ENCODE measurements around the gene HYI. TPM values are rescaled to one million over a fixed set of nuclear protein-coding genes. Genes with fewer than 3 reads are reported as not detected.
A peak's percentile ranks its signal among the peaks of the same experiment; 100 is the strongest.

Gene HYI
- total RNA-seq, 1 donor from 2014 or later: 10.0 TPM

- peak; percentile 1 for DNase-seq
- no peak overlapping the region for H3K4me3 Mint-ChIP-seq
- CTCF ChIA-PET: no interaction called here
Measured at GRCh38 chr1:43441166-43441893, 12.4 kb downstream of the HYI start.

DNA sequence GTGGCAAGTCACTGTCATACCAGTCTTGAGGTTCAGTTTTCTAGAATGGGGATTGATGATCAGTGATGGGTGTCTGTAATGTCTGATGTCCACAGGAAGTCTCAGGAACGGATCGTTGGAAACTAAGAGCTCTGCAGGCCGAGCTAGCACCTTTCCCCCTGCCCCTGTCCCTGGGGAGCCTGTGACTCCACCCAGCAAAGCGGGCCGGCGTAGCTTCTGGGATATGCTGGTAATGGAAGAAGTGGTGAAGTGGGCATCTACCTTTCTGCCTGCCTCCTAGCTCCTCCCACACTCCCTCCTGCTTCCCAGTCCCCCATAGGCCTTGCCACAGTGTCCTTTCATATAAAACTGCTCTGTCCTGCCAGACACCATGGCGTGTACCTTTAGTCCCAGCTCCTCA lies 13.4 kb downstream of the HYI start:
- intact Hi-C loops (cut with micrococcal nuclease): no loop called here
- H3K4me1 Mint-ChIP-seq: no peaks in the 10 kb centered on the region
- H3K27me3 Mint-ChIP-seq: no peaks in the 10 kb centered on the region
- TF ChIP-seq CTCF (IDR thresholded peaks at IDR 0.05): no peak
- no peak overlapping the region for H3K27ac Mint-ChIP-seq
- peak; percentile 1 for DNase-seq
- H3K9me3 Mint-ChIP-seq: no peaks in the 10 kb centered on the region
- H3K36me3 Mint-ChIP-seq (ENCODE audit: low read depth): peaks cover 80% of the 10 kb centered on the region
- ChIA-PET POLR2A (no interaction called here), CTCF (no interaction called here)
- H3K4me3 Mint-ChIP-seq: no peak overlapping the region
- ATAC-seq (ENCODE audit: low read depth): no peak

More at GRCh38 chr1:43441166-43441893, 12.4 kb downstream of the HYI start:
- Mint-ChIP-seq H3K9me3 (no peaks in the 10 kb centered on the region), H3K27me3 (no peaks in the 10 kb centered on the region), H3K36me3 (ENCODE audit: low read depth) (peaks cover 83% of the 10 kb centered on the region), H3K27ac (no peak overlapping the region), H3K4me1 (no peaks in the 10 kb centered on the region)
- ATAC-seq (ENCODE audit: low read depth): no peak
- intact Hi-C loops (cut with micrococcal nuclease): no loop called here
- POLR2A ChIA-PET: no interaction called here
- TF ChIP-seq CTCF (IDR thresholded peaks at IDR 0.05): no peak

DNA sequence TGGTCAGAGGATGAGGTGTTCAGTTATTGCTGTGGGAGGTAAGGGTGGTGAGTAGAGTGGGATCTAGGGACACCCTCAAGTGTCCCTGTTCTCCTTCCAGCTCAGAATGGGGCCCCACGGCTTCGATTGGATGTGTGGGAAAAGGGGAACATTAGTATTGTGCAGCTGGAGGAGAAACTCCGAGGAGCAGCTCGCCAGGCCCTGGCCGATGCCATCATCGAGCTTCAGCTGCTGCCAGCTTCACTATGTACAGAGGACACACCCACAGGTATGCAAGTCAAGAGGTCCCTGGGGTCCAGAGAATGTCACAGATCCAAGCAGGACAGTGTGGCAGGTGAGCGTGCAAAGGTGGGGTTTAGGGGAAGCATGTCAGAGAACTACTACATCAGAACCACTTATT lies 13.9 kb downstream of the HYI start:
- Mint-ChIP-seq H3K36me3 (ENCODE audit: low read depth) (peaks cover 80% of the 10 kb centered on the region), H3K4me1 (no peaks in the 10 kb centered on the region), H3K27ac (no peak overlapping the region), H3K4me3 (no peak overlapping the region), H3K9me3 (no peaks in the 10 kb centered on the region), H3K27me3 (no peaks in the 10 kb centered on the region)
- CTCF ChIA-PET: no interaction called here
- TF ChIP-seq CTCF (IDR thresholded peaks at IDR 0.05): no peak
- ATAC-seq (ENCODE audit: low read depth) (no peak), DNase-seq (peak; percentile 5)
- intact Hi-C loops (cut with micrococcal nuclease): no loop called here
- POLR2A ChIA-PET: no interaction called here

DNA sequence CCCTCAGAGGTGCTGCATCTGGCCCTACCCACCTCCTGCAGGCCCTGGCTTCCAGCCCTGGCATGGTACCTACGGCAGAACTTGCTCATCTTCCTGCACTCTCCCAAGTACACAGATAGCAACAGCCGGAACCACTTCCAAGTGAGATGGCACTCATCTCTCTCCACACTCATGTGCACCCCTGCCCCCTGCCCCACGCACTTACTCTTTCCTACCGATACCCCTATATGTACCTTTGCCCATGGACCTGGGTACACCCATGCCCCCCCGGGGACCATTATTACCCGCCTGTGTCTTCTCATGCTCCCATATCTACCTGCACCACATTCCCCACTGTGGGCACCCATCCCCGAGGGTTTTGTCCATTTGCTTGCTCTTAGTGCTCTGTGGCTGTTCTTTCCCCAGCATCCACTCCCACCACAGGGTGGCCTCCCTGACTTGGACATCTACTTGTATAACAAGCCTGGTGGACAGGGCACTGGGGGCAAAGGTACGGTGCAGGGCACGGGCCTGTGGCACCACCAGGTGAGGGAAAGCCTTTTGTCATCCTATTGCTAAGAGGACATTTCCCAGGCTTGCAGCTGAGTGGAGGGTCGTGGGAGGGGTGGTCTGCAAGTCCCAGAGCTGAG lies 14.7 kb downstream of the HYI start:
- Mint-ChIP-seq H3K9me3 (no peaks in the 10 kb centered on the region), H3K4me1 (no peaks in the 10 kb centered on the region), H3K27ac (no peak overlapping the region), H3K4me3 (no peak overlapping the region), H3K27me3 (no peaks in the 10 kb centered on the region), H3K36me3 (ENCODE audit: low read depth) (peaks cover 79% of the 10 kb centered on the region)
- ChIA-PET POLR2A (no interaction called here), CTCF (no interaction called here)
- DNase-seq (peak; percentile 11), ATAC-seq (ENCODE audit: low read depth) (no peak)
- intact Hi-C loops (cut with micrococcal nuclease): no loop called here
- TF ChIP-seq CTCF (IDR thresholded peaks at IDR 0.05): no peak

DNA sequence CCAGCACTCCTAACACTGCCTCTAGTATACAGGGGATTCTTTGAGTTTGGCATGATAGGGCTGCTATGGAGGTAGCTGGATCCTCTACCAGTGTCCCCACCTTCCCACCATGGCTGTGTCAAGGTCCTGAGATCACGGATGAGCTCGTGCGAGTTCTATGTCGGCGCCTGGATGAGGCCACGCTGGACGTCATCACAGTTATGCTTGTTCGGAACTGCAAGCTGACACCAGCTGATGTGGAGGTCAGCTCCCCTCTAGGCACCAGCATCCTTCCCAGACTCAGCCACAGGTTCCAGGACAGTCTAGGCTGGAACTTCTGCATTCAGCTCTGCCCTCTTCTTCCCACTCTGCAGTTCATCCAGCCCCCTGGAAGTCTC lies 15.2 kb downstream of the HYI start:
- H3K36me3 Mint-ChIP-seq (ENCODE audit: low read depth): peaks cover 79% of the 10 kb centered on the region

More for the DNA sequence above, 15.2 kb downstream of the HYI start:
- ATAC-seq (ENCODE audit: low read depth) (no peak), DNase-seq (no peak)
- Mint-ChIP-seq H3K27ac (no peak overlapping the region), H3K4me3 (no peak overlapping the region), H3K9me3 (no peaks in the 10 kb centered on the region), H3K4me1 (no peaks in the 10 kb centered on the region), H3K27me3 (no peaks in the 10 kb centered on the region)
- no peak for TF ChIP-seq CTCF (IDR thresholded peaks at IDR 0.05)
- POLR2A ChIA-PET: no interaction called here
- intact Hi-C loops (cut with micrococcal nuclease): no loop called here
- CTCF ChIA-PET: no interaction called here
